ENCODE data around the gene FAR2. TPM values are rescaled to one million over a fixed set of nuclear protein-coding genes. Genes with fewer than 3 reads are reported as not detected.

FAR2 gene
- total RNA-seq, 1 donor from 2014 or later: 1.1 TPM

Other genes starting within 250 kb of the FAR2 start
- gene ERGIC2, start 231.9 kb downstream of the FAR2 start, total RNA-seq: 31.7 TPM

All from left lobe of liver (tissue), 1 donor.